PC-9 (cell line): ENCODE measurements around the gene PCARE.

ENCODE experiments used
- EZH2 ChIP-seq: fragments of 200-600 bp; sonication (generic); IDR thresholded peaks from 2 replicates; pipeline ENCODE4 v1.8.0; 2017; ENCODE audit warnings: antibody characterized with exemption, low read depth
- TF ChIP-seq, protein P1 (sequence below): fragments of 200-600 bp; sonication (generic); conservative IDR thresholded peaks from 2 replicates; pipeline ENCODE4 v1.6.1; 2017; ENCODE audit warnings: mixed run types, antibody characterized with exemption, mild to moderate bottlenecking, moderate library complexity

- TF ChIP-seq, protein P1, sequence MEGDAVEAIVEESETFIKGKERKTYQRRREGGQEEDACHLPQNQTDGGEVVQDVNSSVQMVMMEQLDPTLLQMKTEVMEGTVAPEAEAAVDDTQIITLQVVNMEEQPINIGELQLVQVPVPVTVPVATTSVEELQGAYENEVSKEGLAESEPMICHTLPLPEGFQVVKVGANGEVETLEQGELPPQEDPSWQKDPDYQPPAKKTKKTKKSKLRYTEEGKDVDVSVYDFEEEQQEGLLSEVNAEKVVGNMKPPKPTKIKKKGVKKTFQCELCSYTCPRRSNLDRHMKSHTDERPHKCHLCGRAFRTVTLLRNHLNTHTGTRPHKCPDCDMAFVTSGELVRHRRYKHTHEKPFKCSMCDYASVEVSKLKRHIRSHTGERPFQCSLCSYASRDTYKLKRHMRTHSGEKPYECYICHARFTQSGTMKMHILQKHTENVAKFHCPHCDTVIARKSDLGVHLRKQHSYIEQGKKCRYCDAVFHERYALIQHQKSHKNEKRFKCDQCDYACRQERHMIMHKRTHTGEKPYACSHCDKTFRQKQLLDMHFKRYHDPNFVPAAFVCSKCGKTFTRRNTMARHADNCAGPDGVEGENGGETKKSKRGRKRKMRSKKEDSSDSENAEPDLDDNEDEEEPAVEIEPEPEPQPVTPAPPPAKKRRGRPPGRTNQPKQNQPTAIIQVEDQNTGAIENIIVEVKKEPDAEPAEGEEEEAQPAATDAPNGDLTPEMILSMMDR, result no peak
- no peak for TF ChIP-seq EZH2
These were observed 5.6 kb upstream of the PCARE start for GRCh38 chr2:29079887-29080286.
